ENCODE data around the gene ANKRD27.
"Not testable (repeated sequence)": the region's sequence is repeated elsewhere in the genome, so short reads cannot be mapped to it uniquely, and the experiment has no call there.

The ANKRD27 gene

GRCh38 chr19:32674931-32675719 lies at the start of gene ANKRD27:
Gene ANKRD27, minus strand, starts transcription at chr19:32675180. Its CDS starts 16,165 bp downstream, at chr19:32659015.
- DNase-seq = peak; percentile 99

GRCh38 chr19:32720936-32721250 lies 45.9 kb upstream of the ANKRD27 start:
- no peak for DNase-seq

GRCh38 chr19:32720216-32720935 lies 45.4 kb upstream of the ANKRD27 start:
- DNase-seq = no peak

- no peak for DNase-seq
Measured at GRCh38 chr19:32719611-32720059, 44.7 kb upstream of the ANKRD27 start, which contains the start of gene TDRD12. Gene TDRD12, plus strand, starts transcription at chr19:32719767. Its CDS starts 306 bp downstream, at chr19:32720073.

GRCh38 chr19:32718286-32718685 lies 43.3 kb upstream of the ANKRD27 start:
- DNase-seq = no peak

- no peak for DNase-seq
Measured at GRCh38 chr19:32717496-32717895, 42.5 kb upstream of the ANKRD27 start.

- not testable (repeated sequence) for DNase-seq
Measured at GRCh38 chr19:32716203-32716602, 41.2 kb upstream of the ANKRD27 start.

GRCh38 chr19:32711747-32712146 lies 36.8 kb upstream of the ANKRD27 start:
- no peak for DNase-seq

- DNase-seq = peak; percentile 9
Measured at GRCh38 chr19:32709032-32709431, 34.1 kb upstream of the ANKRD27 start.

GRCh38 chr19:32708457-32708856 lies 33.5 kb upstream of the ANKRD27 start:
- peak; percentile 55 for DNase-seq

GRCh38 chr19:32704006-32704405 lies 29.0 kb upstream of the ANKRD27 start:
- DNase-seq = not testable (repeated sequence)

- DNase-seq = no peak
Measured at GRCh38 chr19:32702010-32702409, 27.0 kb upstream of the ANKRD27 start.

- not testable (repeated sequence) for DNase-seq
Measured at GRCh38 chr19:32700129-32700528, 25.1 kb upstream of the ANKRD27 start.

GRCh38 chr19:32696771-32697170 lies 21.8 kb upstream of the ANKRD27 start:
- DNase-seq = not testable (repeated sequence)

GRCh38 chr19:32695506-32695905 lies 20.5 kb upstream of the ANKRD27 start:
- DNase-seq = not testable (repeated sequence)

- not testable (repeated sequence) for DNase-seq
Measured at GRCh38 chr19:32694851-32695250, 19.9 kb upstream of the ANKRD27 start.

- DNase-seq = not testable (repeated sequence)
Measured at GRCh38 chr19:32694316-32694715, 19.3 kb upstream of the ANKRD27 start.

GRCh38 chr19:32693151-32694108 lies 18.4 kb upstream of the ANKRD27 start:
- DNase-seq = peak; percentile 78

- DNase-seq = no peak
Measured at GRCh38 chr19:32692727-32693061, 17.7 kb upstream of the ANKRD27 start.

GRCh38 chr19:32691952-32692726 lies 17.2 kb upstream of the ANKRD27 start:
- DNase-seq = peak; percentile 84

GRCh38 chr19:32691291-32691951 lies 16.4 kb upstream of the ANKRD27 start, which contains the start of gene NUDT19:
Gene NUDT19, plus strand, starts transcription at chr19:32691821. Its CDS starts 140 bp downstream, at chr19:32691961.
- DNase-seq = peak; percentile 88
